Thyroid gland (tissue), 4 donors: ENCODE results near the gene COL18A1.

Source experiments
- POLR2A ChIP-seq, 2 donors: fragments of 450-650 bp; IDR thresholded peaks; one replicate each; pipeline ENCODE4 v1.6.1; 2017; ENCODE audit warnings: antibody characterized with exemption in 2 of 2, mild to moderate bottlenecking in 2 of 2, moderate library complexity in 1 of 2
- TF ChIP-seq, protein P1 (sequence below), 6 experiments: fragments of 200-600 bp in 3 of 6; fragments of 450-650 bp in 3 of 6; sonication (generic) in 3 of 6; IDR thresholded peaks; one replicate each; pipeline ENCODE4 v1.5.1; 2016 to 2019; ENCODE audit warnings: antibody characterized with exemption in 6 of 6, mild to moderate bottlenecking in 2 of 6, inconsistent platforms in 1 of 6, moderate library complexity in 1 of 6

DNA sequence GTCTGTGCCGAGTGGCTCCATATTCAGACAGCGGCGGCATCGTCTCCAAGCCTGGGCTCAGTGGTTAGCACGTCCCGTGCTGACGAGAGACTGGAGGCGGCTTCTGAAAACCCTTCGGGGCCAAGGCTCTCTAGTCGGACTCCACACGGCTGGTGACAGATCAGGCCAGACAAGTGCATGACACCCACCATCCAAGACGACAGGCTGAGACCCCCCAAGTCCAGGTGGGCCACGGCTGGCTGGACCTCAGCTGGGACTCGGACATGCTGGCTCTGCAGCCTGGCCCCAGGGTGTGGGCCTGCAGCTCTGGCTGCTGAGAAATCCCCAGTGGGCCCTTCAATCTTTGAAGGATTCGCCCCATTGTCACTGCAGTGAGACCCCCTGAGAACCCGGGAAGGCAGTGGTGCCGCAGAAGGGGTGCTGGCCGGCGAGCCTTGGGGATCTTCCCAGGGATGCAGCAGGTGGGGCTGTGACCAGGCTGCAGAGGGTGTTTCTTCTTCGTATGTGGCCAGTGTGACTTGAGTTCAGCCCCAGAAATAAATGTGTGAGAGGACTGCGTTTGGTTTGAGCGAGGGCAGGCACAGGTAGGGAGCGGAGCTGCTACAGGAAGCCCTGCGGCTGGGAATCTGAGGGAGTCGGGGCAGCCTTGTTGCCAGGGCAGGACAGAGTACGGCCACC lies 153.2 kb downstream of the COL18A1 start:
- TF ChIP-seq, protein P1, sequence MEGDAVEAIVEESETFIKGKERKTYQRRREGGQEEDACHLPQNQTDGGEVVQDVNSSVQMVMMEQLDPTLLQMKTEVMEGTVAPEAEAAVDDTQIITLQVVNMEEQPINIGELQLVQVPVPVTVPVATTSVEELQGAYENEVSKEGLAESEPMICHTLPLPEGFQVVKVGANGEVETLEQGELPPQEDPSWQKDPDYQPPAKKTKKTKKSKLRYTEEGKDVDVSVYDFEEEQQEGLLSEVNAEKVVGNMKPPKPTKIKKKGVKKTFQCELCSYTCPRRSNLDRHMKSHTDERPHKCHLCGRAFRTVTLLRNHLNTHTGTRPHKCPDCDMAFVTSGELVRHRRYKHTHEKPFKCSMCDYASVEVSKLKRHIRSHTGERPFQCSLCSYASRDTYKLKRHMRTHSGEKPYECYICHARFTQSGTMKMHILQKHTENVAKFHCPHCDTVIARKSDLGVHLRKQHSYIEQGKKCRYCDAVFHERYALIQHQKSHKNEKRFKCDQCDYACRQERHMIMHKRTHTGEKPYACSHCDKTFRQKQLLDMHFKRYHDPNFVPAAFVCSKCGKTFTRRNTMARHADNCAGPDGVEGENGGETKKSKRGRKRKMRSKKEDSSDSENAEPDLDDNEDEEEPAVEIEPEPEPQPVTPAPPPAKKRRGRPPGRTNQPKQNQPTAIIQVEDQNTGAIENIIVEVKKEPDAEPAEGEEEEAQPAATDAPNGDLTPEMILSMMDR (IDR thresholded peaks at IDR 0.05): no peak
- no peak for TF ChIP-seq POLR2A (IDR thresholded peaks at IDR 0.05)
